ENCODE data around the gene VTI1A. TPM values are rescaled to one million over a fixed set of nuclear protein-coding genes. Genes with fewer than 3 reads are reported as not detected.

The VTI1A gene
- total and polyA plus RNA-seq, 9 donors: 7.8 to 48.2 (median 20.0) TPM

- intact Hi-C loops (cut with DNase I): no loop called here
- peak in 3 of 5 donors; percentile 31 to 51 (median 35) for DNase-seq
- 5 to 15% (median 10%) methylated on average over 14 of the region's 14 CpGs for WGBS, 3 donors
- Histone ChIP-seq H3K36me3 (no peaks in the 10 kb centered on the region), H3K9me3 (no peaks in the 10 kb centered on the region), H3K27ac (peak overlapping the region in 1 of 2 donors; percentile 7), H3K4me3 (no peak overlapping the region), H3K4me1 (ENCODE audit: insufficient read depth) (peaks cover 9% of the 10 kb centered on the region), H3K27me3 (no peaks in the 10 kb centered on the region)
- TF ChIP-seq POLR2A (IDR thresholded peaks at IDR 0.05): no peak
- no peak for TF ChIP-seq CTCF (IDR thresholded peaks at IDR 0.05)
- TF ChIP-seq EP300 (IDR thresholded peaks at IDR 0.05): no peak
Observed at GRCh38 chr10:112811741-112812551, 364.9 kb downstream of the VTI1A start.

GRCh38 chr10:112812586-112812985, 365.6 kb downstream of the VTI1A start:
- H3K9me3 ChIP-seq: no peaks in the 10 kb centered on the region
- TF ChIP-seq CTCF (IDR thresholded peaks at IDR 0.05) (no peak), POLR2A (IDR thresholded peaks at IDR 0.05) (no peak), EP300 (IDR thresholded peaks at IDR 0.05) (no peak)
- H3K4me1 ChIP-seq (ENCODE audit: insufficient read depth): peaks cover 14% of the 10 kb centered on the region
- no peak overlapping the region for H3K4me3 ChIP-seq
- no peaks in the 10 kb centered on the region for H3K36me3 ChIP-seq
- no peak for DNase-seq
- H3K27me3 ChIP-seq: no peaks in the 10 kb centered on the region
- WGBS, 3 donors: 80 to 86% (median 84%) methylated on average over 3 of the region's 3 CpGs
- intact Hi-C loops (cut with DNase I): no loop called here
- no peak overlapping the region for H3K27ac ChIP-seq

GRCh38 chr10:112813866-112814591, 367.0 kb downstream of the VTI1A start:
- H3K27me3 ChIP-seq: no peaks in the 10 kb centered on the region
- intact Hi-C loops (cut with DNase I): no loop called here
- H3K4me3 ChIP-seq: no peak overlapping the region
- no peak for DNase-seq
- TF ChIP-seq POLR2A (IDR thresholded peaks at IDR 0.05): no peak
- no peak for TF ChIP-seq EP300 (IDR thresholded peaks at IDR 0.05)
- TF ChIP-seq CTCF (IDR thresholded peaks at IDR 0.05): no peak
- no peaks in the 10 kb centered on the region for H3K36me3 ChIP-seq
- no peak overlapping the region for H3K27ac ChIP-seq
- H3K4me1 ChIP-seq (ENCODE audit: insufficient read depth): peaks cover 14% of the 10 kb centered on the region
- no peaks in the 10 kb centered on the region for H3K9me3 ChIP-seq
- 91 to 93% (median 93%) methylated on average over 16 of the region's 16 CpGs for WGBS, 3 donors

- H3K4me3 ChIP-seq: no peak overlapping the region
- peaks cover 14% of the 10 kb centered on the region for H3K4me1 ChIP-seq (ENCODE audit: insufficient read depth)
- intact Hi-C loops (cut with DNase I): no loop called here
- no peaks in the 10 kb centered on the region for H3K36me3 ChIP-seq
- H3K27ac ChIP-seq: peak overlapping the region in 1 of 2 donors; percentile 48
- 47 to 57% (median 54%) methylated on average over 16 of the region's 16 CpGs for WGBS, 3 donors
- TF ChIP-seq EP300 (IDR thresholded peaks at IDR 0.05) (no peak), POLR2A (IDR thresholded peaks at IDR 0.05) (no peak), CTCF (IDR thresholded peaks at IDR 0.05) (no peak)
- H3K27me3 ChIP-seq: no peaks in the 10 kb centered on the region
- DNase-seq: no peak
- no peaks in the 10 kb centered on the region for H3K9me3 ChIP-seq
Observed at GRCh38 chr10:112815269-112816032, 368.4 kb downstream of the VTI1A start.

Measured in ovary (tissue), 9 donors.